Tibial nerve (tissue), 4 donors: ENCODE measurements around the gene MED16.

Experiments
- CTCF ChIP-seq, 5 experiments: fragments of 200-600 bp in 3 of 5; fragments of 450-650 bp in 2 of 5; sonication (generic) in 3 of 5; IDR thresholded peaks; one replicate each; pipeline ENCODE4 v1.5.1; 2016 to 2019; ENCODE audit warnings: antibody characterized with exemption in 5 of 5, mild to moderate bottlenecking in 3 of 5, moderate library complexity in 2 of 5
- EP300 ChIP-seq, 2 donors: sonication (generic); formaldehyde crosslinking; IDR thresholded peaks; one replicate each; pipeline ENCODE4 v1.6.1; 2017; ENCODE audit warnings: antibody characterized with exemption in 2 of 2, mild to moderate bottlenecking in 1 of 2
- POLR2A ChIP-seq, 2 donors: fragments of 450-650 bp; IDR thresholded peaks; one replicate each; pipeline ENCODE4 v1.6.1; 2017; ENCODE audit warnings: antibody characterized with exemption in 2 of 2, mild to moderate bottlenecking in 2 of 2, moderate library complexity in 2 of 2

- TF ChIP-seq EP300 (IDR thresholded peaks at IDR 0.05) (no peak), CTCF (IDR thresholded peaks at IDR 0.05) (no peak), POLR2A (IDR thresholded peaks at IDR 0.05) (no peak)
Measured at GRCh38 chr19:927780-928401, 34.9 kb upstream of the MED16 start.
